Brain microvascular endothelial cell (primary cell): ENCODE data around the gene POU6F1.
A peak's percentile ranks its signal among the peaks of the same experiment; 100 is the strongest.
"Not testable (repeated sequence)": the region's sequence is repeated elsewhere in the genome, so short reads cannot be mapped to it uniquely, and the experiment has no call there.

ENCODE experiments used
- DNase-seq: peaks from one replicate; pipeline ENCODE4 v3.0.0-alpha.2; 2020
- H3K27ac ChIP-seq: fragments of 250-450 bp; sonication (Bioruptor Pico); 2 replicates; pipeline ENCODE4 v1.5.1; 2020; ENCODE audit warnings: mild to moderate bottlenecking, moderate library complexity
- H3K27me3 ChIP-seq: fragments of 250-450 bp; sonication (Bioruptor Pico); replicated peaks from 2 replicates; pipeline ENCODE4 v1.5.1; 2020; ENCODE audit warnings: mild to moderate bottlenecking
- H3K36me3 ChIP-seq: fragments of 250-450 bp; sonication (Bioruptor Pico); replicated peaks from 2 replicates; pipeline ENCODE4 v1.5.1; 2020; ENCODE audit warnings: mild to moderate bottlenecking
- H3K4me3 ChIP-seq: 2 replicates; pipeline ENCODE4 v1.5.1; 2011; ENCODE audit warnings: low read depth, mild to moderate bottlenecking, control low read depth, low read length, moderate library complexity
- in situ Hi-C: cut with HindIII; loops from 2 replicates; pipeline ENCODE4 v1.10.0; 2017; ENCODE audit warnings: low sequenced_read_pairs, low pct_ligation_motif_present
- TF ChIP-seq, protein P1 (sequence below): IDR thresholded peaks from 2 replicates; pipeline ENCODE4 v1.5.1; 2011; ENCODE audit warnings: low read depth, mild to moderate bottlenecking, moderate library complexity, low read length, control low read depth, inconsistent platforms; ENCODE audit errors: missing control alignments

Gene POU6F1, protein sequence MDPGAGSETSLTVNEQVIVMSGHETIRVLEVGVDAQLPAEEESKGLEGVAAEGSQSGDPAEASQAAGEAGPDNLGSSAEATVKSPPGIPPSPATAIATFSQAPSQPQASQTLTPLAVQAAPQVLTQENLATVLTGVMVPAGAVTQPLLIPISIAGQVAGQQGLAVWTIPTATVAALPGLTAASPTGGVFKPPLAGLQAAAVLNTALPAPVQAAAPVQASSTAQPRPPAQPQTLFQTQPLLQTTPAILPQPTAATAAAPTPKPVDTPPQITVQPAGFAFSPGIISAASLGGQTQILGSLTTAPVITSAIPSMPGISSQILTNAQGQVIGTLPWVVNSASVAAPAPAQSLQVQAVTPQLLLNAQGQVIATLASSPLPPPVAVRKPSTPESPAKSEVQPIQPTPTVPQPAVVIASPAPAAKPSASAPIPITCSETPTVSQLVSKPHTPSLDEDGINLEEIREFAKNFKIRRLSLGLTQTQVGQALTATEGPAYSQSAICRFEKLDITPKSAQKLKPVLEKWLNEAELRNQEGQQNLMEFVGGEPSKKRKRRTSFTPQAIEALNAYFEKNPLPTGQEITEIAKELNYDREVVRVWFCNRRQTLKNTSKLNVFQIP

DNA sequence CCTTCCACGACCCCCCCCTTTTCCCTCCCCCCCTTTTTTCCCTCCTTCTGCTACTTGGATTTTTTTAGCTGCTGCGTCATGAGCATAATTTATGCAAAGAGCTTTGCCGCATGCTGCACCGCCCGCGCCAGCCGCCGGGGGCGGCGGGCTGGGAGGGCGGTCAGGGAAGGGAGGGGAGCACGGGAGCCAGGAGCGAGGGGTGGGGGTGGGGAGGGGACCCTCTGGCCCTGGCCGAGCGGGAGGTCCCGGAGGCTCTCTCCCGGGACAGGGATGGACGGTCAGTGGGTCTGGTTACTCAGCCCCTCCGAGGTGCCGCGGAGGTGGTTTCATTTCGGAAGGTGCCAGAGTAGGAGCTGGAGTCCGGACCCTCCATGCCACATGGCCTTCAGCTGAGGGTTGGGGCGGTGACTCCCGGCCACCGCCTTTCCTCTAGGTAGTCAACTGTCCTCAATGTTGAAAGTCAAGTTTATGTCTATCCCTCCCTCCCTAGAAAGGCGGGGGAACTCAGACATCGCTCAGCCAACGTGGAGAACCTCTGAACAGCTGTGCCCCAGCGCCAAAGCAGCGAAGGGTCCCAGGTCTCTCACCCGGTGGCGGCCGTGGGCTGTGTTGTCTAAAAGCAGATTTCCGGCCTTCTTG is at the start of gene POU6F1:
TSS of gene POU6F1 (minus strand) at position 95 of the 639 bp plus-strand sequence. CDS start 11,226 bp downstream, outside the sequence.
- H3K36me3 ChIP-seq, result no peaks in the 10 kb centered on the region
- TF ChIP-seq, protein P1, sequence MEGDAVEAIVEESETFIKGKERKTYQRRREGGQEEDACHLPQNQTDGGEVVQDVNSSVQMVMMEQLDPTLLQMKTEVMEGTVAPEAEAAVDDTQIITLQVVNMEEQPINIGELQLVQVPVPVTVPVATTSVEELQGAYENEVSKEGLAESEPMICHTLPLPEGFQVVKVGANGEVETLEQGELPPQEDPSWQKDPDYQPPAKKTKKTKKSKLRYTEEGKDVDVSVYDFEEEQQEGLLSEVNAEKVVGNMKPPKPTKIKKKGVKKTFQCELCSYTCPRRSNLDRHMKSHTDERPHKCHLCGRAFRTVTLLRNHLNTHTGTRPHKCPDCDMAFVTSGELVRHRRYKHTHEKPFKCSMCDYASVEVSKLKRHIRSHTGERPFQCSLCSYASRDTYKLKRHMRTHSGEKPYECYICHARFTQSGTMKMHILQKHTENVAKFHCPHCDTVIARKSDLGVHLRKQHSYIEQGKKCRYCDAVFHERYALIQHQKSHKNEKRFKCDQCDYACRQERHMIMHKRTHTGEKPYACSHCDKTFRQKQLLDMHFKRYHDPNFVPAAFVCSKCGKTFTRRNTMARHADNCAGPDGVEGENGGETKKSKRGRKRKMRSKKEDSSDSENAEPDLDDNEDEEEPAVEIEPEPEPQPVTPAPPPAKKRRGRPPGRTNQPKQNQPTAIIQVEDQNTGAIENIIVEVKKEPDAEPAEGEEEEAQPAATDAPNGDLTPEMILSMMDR, result peak; percentile 66
- H3K27ac ChIP-seq, result peak within 1 kb of the TSS; percentile 71
- DNase-seq, result peak; percentile 60
- in situ Hi-C loops, result no loop called here
- H3K4me3 ChIP-seq, result peak within 1 kb of the TSS; percentile 76
- no peaks in the 10 kb centered on the region for H3K27me3 ChIP-seq

DNA sequence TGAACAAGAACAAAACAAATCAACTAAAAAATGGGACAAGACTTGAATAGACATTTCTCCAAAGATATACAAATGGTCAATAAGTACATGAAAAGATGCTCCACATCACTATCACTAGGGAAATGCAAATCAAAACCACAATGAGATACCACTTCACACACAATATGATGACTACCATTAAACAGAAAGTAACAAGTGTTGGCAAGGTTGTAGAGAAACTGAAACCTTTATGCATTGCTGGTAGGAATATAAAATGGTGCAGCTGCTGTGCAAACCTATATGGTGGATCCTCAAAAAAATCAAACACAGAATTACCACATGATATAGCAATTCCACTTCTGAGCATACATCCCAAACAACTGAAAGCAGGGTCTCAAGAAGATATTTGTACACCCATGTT is 47.2 kb upstream of the POU6F1 start:
- no peak overlapping the region for H3K4me3 ChIP-seq
- H3K36me3 ChIP-seq, result no peaks in the 10 kb centered on the region
- DNase-seq, result no peak
- in situ Hi-C loops, result no loop called here
- TF ChIP-seq, protein P1, result no peak
- H3K27ac ChIP-seq, result no peak overlapping the region
- no peaks in the 10 kb centered on the region for H3K27me3 ChIP-seq

DNA sequence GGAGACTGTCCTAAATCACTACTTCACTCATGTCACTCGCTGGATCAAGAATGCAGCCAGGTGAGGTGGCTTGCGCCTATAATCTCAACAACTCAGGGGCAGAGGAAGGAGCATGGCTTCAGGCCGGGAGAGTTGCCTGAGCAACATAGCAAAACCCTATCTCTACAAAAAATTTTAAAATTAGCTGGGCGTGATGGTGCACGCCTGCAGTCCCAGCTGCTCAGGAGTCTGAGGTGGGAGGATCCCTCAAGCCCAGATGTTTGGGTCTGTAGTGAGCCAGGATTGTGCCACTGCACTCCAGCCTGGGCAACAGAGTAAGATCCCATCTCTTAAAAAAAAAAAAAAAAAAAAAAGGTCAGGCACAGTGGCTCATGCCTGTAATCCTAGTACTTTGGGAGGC is 46.4 kb upstream of the POU6F1 start:
- Histone ChIP-seq H3K36me3 (no peaks in the 10 kb centered on the region), H3K27ac (no peak overlapping the region), H3K27me3 (no peaks in the 10 kb centered on the region), H3K4me3 (no peak overlapping the region)
- TF ChIP-seq, protein P1, result no peak
- in situ Hi-C loops, result no loop called here
- no peak for DNase-seq

DNA sequence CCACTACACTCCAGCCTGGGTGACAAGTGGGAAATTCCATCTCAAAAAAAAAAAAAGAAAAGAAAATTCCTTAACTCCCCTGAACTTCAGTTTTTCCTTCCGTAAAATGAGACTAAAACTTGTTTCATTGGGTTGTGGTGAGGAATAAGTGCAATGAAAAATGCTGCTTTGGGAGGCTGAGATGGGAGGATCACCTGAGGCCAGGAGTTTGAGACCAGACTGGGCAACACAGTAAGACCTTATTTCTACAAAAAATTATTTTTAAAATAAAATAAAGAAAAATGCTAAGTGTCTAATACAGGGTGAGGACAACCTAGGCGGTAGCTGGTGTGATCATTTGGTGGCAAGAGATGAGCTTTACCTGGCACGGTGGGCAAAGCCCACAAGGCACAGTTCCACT is 45.5 kb upstream of the POU6F1 start:
- TF ChIP-seq, protein P1, result no peak
- H3K4me3 ChIP-seq, result no peak overlapping the region
- DNase-seq, result no peak
- H3K27ac ChIP-seq, result no peak overlapping the region
- in situ Hi-C loops, result no loop called here
- H3K36me3 ChIP-seq, result no peaks in the 10 kb centered on the region
- no peaks in the 10 kb centered on the region for H3K27me3 ChIP-seq

DNA sequence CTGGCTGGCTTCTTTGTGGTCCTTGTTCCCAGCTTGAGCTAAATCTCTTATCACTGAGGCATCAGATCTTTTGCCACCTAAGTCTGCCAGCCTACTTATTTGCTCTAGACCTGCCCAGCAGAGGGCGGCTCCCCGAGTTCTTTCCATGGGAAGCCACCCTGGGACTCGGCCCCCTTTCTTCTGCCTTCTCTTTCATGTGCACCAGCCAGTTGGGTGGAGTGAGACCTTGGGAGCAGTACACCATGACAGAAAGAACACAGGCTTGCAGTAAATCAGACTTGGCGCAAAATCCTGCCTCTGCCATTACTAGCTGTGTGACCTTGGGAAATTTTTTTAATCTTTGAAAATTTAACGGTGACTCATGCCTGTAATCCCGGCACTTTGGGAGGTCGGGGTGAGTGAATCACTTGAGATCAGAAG is 44.9 kb upstream of the POU6F1 start:
- no peaks in the 10 kb centered on the region for H3K36me3 ChIP-seq
- peak; percentile 33 for DNase-seq
- TF ChIP-seq, protein P1, result peak; percentile 65
- H3K27me3 ChIP-seq, result no peaks in the 10 kb centered on the region
- no peak overlapping the region for H3K27ac ChIP-seq
- in situ Hi-C loops, result no loop called here
- H3K4me3 ChIP-seq, result no peak overlapping the region

DNA sequence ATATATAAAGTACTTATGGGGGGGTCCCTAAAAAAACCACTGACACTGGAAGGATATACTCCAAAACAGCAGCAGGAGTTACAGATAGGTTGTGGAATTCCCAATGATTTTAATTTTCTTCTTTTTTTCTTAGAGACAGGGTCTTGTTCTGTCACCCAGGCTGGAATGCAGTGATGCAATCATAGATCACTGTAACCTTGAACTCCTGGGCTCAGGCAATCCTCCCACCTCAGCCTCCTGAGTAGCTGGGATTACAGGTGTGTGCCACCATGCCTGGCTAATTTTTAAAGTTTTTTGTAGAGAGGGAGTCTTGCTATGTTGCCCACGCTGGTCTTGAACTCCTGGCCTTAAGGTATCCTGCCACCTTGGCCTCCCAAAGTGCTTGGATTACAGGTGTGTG is 41.7 kb upstream of the POU6F1 start:
- H3K36me3 ChIP-seq, H3K4me3 ChIP-seq, H3K27ac ChIP-seq, DNase-seq, H3K27me3 ChIP-seq, in situ Hi-C loops: not testable (repeated sequence)
